GM15510 (cell line): Measurements from ENCODE around the gene YEATS2.

Experiments
- POLR2A ChIP-seq: IDR thresholded peaks from 3 replicates; pipeline ENCODE4 v1.6.1; 2011; ENCODE audit warnings: borderline replicate concordance; ENCODE audit not compliant: insufficient read length; ENCODE audit errors: extremely low read depth

The YEATS2 gene

DNA sequence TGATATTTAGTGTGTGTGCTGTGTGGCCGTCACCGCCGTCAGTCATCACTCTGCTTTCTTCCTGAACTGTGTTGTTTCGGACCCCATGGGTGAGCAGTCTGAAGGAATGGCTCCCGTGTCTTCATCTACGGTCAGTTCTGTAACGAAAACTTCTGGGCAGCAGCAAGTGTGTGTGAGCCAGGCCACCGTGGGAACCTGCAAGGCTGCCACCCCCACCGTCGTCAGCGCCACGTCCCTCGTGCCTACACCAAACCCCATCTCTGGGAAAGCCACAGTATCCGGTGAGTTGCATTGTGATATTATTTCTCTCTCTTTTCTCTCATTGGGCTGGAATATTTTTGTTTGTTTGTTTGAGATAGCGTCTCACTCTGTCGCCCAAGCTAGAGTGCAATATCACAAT, 93.1 kb downstream of the YEATS2 start:
- no peak for TF ChIP-seq POLR2A

DNA sequence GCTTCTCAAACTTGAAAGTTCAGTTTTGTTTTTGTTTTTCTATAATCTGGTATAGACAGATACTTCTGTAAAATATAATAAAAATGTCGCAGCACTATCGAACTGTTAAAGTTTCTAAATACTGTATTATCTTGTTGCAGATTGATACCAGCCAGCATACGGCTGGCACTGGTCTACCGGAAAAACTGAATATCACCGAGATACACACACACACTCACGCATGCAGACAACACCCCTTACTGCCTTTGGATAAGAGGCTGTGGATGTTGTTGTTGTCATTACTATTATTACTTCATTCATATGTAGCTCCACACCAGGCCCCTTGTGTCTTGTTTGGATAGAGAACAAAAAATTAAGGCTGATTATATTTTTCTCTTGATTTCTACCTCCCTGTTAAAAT, 95.4 kb downstream of the YEATS2 start:
- TF ChIP-seq POLR2A, result no peak

DNA sequence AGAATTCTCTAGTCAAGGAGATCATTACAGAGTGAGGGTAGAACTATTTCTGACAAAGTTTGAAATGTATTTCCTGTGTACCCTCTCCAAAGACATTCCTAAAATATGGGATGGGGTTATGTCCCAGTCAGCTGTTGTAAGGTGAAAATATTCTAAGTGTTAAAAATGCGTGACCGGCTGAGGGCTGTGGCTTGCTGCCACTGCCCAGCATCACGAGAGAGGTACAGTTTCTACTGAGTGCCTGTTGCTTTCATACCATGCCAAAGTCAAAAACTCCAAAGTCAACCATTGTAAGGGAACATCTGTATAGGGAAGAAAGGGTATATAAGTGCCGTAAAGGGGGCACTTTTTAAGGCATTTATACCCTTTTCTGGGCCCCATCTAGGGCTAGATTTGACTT, 96.9 kb downstream of the YEATS2 start:
- TF ChIP-seq POLR2A, result no peak

DNA sequence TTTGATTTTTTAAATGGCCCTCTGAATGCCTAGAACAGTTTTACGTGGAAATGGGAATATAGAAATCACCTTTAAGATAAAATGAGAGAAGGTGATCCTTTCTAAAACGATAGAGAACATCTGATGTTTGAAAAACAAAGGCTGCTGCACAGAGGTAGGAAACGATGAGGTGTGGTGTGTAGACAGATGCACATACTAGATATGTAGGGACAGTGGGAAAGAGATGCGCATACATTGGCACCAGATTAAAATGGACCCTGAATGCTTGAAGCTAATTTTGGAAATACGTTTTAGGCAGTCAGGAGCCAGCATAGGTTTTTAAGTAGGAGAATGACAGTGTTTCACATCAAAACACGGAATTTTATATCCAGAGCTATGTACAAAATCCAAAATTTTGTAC, 98.8 kb downstream of the YEATS2 start:
- no peak for TF ChIP-seq POLR2A

DNA sequence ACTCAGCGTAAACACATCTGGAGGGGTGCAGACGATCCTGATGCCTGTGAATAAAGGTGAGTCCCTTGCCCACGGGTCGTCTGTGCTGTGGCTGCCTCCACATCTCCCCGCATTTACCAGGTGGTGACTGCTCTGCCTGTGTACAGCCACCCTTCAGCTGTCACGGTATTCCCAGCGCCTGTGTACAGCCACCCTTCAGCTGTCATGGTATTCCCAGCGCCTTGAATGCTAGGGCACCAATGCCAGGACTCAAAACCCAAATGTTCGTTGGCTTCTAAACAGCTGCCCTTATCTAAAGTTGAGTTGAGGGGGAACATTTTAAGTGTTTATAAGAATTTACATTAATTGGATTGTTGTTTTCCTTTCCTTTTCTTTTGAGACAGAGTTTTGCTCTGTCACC, 100.4 kb downstream of the YEATS2 start:
- no peak for TF ChIP-seq POLR2A

DNA sequence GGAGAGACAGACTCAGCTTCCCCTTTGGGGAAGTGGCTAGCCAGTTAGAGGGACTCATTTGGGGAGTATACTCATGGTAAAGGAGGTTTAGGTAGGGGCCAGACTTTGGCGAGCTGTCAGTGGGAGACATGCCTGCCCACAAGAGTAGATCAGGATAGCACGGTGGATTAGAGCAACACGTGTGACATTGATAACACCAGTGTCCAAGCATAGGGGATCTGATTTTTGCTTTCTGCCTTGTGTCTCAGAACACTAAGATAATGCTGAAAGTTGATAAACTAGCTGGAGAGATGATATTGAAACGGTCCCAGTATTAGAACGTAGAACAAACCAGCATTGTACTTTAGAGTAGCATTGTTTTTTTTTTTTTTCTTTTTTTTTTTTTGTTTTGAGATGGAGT, 101.9 kb downstream of the YEATS2 start:
- no peak for TF ChIP-seq POLR2A

DNA sequence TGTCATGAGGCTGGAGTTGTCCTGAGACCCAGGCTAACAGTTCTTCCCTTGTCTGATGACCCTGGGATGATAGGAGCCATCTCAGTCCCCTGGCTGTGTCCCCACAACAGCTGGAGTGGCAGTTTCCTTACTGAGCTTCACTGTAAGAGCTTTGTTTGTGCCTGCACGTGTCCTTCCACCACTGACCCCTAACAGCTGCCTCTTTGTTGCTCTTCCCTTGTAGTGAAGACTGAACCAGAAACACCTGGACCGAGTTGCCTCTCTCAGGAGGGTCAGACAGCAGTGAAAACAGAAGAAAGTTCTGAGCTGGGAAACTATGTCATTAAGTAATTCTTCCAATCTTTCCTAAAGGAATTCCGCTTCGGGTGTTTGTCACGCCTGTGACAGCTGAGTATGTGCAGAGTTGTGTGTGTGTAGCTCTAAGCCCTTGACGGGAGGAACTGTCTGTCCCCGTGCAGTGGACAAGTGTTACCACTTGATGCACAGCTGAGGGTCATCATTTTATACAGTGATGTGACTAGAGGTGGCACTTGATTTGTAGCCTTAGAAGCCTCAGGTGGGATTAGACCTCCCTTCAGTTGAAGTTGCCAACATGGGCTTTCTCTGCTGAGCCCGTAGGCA, 102.8 kb downstream of the YEATS2 start:
- TF ChIP-seq POLR2A, result no peak

DNA sequence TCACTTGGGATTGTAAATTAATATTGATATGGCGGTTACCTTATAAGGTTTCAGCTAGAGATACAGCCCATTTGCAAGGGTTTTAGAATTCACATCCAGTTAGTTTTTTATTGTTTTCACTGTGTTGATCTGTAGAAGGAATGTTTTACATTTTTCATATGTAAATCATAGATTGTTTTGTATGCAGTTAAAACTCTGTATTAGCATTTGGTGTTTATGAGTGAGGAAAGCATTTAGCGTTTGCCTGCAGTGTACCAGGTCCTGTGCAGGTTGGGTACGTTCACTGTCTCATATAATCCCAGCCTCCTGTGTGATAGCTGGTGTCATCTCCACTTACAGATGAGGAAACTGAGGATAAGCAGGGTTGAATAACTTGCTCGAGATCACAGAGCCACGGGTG, 104.0 kb downstream of the YEATS2 start:
- no peak for TF ChIP-seq POLR2A

DNA sequence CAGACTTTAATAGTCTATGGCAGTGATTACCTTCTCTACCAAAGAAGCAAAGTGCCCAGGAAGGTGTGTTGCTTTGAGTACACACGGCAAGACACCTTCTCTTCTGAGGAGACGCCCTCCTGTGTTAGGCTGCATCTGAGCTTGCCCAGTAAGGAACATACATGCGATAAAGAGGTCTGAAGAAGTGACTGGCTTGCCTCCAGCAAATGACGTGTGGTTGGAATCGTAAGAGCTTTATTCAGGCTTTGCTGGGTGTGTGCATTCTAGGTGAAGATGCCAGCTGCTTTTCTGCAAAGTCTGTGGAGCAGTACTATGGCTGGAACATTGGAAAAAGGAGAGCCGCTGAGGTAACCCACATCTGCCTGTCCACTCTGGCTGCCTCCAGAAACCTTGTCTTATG, 105.4 kb downstream of the YEATS2 start:
- no peak for TF ChIP-seq POLR2A

DNA sequence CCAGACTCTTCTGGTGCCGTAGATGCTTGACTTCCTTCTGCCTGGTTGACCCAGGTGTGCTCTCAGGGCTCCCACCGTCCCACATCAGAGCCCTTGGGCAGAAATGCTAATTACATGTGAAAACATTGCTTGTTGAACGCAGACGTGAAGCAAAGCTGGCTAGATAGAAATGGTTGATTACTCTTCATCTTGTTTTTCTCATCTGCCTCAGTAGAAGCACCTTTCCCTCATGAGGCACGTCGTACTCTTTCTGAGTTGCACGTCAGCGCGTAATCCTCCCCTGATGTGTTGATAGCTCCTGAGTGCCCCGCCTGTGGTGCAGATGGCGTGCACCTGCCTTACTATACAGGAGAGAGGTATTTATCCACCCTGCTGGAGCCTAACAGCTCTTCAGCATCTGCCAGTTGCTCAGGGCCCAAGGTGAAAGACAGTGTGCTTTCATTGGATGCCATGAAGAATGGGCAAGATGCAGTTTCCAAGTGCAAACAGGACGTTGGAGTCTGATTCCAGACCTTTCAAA, 109.7 kb downstream of the YEATS2 start:
- no peak for TF ChIP-seq POLR2A

DNA sequence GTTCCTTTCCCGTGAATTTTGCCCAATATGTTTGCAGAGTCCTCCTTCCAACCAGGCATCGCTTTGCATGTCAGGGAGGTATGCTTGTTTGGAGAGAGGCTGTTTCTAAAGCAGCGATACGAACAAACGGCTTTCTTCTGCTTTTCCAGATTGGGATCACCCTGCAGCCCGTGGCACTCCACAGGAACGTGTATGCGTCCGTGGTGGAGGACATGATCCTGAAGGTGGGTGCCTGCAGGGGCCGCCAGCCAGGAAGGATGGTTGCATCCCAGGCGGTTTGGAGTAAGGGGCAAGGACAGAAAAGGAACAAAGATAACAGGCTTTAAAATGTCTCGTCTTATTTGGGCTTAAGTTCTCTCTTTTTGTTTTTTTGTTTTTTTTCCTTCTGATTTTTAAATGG, 110.3 kb downstream of the YEATS2 start:
- TF ChIP-seq POLR2A, result no peak

DNA sequence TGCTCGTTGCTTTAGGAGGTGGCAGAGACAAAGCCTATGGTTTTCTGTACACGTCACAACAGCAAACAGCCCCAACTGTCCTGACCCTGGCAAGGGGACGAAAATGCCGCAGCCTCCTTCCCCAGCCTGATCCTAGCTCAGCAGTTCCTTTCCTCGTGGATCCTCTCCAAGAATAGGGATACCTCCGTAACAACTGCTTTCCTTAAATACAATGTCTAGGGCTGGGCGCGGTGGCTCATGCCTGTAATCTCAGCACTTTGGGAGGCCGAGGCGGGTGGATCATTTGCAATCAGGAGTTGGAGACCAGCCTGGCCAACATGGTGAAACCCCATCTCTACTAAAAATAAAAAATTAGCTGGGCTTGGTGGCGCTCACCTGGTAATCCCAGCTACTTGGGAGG, 110.8 kb downstream of the YEATS2 start:
- TF ChIP-seq POLR2A, result no peak

DNA sequence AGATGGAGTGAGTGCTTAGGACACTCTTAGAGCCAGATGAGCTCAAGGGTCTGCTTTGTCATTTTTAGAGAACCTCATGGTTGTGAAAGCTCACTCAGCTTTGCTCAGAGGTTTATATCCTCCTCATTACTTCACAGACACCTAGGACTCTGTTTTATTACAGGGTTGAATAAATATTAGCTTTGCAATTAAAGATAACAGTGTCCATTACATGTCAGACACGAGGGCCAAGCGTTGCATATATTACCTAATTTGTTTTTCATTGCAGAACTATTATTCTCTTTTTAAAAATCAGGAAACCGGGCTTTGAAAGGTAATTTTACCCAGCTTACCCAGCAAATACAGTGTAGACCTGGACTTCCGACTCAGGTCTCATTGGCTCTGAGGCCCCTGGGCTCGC, 111.7 kb downstream of the YEATS2 start:
- TF ChIP-seq POLR2A, result no peak

DNA sequence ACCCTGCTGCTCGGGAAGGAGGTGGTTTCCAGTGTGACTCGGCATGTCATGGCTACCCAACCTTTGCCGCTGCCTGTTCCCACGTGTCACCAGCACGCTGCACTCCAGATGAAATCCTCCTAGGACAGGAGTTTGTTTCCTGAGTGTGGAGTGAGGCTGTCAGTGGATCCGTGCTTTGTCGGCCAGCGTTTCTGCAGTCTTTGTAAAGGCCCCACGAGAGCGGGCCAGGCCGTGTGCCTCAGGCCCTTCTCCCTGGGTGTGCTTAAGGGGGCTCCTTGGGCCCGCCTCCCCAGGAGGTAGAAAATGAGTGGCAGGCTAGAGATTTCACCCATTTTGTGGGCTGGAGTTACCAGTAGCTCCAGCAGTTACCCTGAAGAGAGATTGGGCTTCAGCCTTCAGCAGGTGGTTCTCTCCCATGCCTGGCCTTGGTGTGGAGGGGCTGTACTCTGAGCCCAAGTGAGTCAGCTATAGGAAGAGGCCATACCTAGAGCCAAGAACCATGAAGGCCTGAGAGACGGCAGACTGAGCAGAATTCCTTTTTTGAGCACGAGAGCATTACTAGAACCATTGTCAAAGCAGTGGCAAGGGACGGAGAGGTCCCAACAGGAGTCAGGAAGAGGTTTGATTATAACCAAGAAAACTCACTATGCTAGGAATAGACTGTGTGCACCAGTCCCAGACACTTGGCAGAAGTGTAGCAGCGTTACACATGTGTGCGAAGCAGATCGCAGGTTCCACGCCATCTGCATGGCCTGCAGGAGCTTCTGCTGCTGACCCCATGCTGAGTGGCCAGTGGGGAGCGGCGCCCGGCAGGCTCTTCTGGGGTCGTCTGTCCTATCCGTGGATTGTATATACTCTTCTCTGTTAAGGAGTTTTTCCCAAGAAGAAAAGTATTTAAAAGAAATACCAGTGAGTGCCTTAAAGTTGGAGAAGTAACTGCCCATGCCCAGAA, 113.3 kb downstream of the YEATS2 start:
- TF ChIP-seq POLR2A, result no peak

DNA sequence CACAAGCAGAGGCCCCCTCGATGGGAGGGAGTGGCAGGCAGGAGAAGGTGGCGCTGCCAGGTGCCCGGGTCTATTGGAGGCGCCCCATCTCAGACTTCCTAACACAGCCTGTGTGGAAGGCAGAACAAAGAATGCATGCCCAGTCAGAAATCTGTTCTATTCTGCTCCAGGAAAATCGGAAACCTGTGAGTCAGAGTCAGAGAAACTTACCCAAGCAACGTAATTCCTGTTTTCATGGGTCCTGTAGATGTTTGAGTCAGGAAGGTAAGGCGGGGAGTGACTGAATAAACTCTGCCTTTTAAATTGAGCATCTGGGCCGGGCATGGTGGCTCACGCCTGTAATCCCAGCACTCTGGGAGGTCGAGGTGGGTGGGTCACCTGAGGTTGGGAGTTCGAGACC, 114.0 kb downstream of the YEATS2 start:
- no peak for TF ChIP-seq POLR2A
